Duodenal mucosa (tissue), 2 donors: ENCODE measurements around the gene HSP90AA1.
A peak's percentile ranks its signal among the peaks of the same experiment; 100 is the strongest.
"Not testable (repeated sequence)": the region's sequence is repeated elsewhere in the genome, so short reads cannot be mapped to it uniquely, and the experiment has no call there.

Experiments
- H3K27ac ChIP-seq: one replicate; pipeline ENCODE4 v1.7.0; 2013; ENCODE audit warnings: low read depth, low read length
- H3K27me3 ChIP-seq, 2 donors: one replicate each; pipeline ENCODE4 v1.7.0; 2013; ENCODE audit warnings: low read length in 2 of 2, control low read depth in 1 of 2; ENCODE audit not compliant: insufficient read depth in 2 of 2, control insufficient read depth in 1 of 2
- H3K36me3 ChIP-seq, 2 donors: one replicate each; pipeline ENCODE4 v1.7.0; 2013; ENCODE audit warnings: low read length in 2 of 2, control low read depth in 1 of 2; ENCODE audit not compliant: insufficient read depth in 2 of 2, control insufficient read depth in 1 of 2
- H3K4me1 ChIP-seq, 2 donors: one replicate each; pipeline ENCODE4 v1.7.0; 2013; ENCODE audit warnings: low read length in 2 of 2, control low read depth in 1 of 2; ENCODE audit not compliant: insufficient read depth in 2 of 2, control insufficient read depth in 1 of 2
- H3K4me3 ChIP-seq, 2 donors: one replicate each; pipeline ENCODE4 v1.7.0; 2013; ENCODE audit warnings: low read length in 2 of 2, low read depth in 1 of 2
- H3K9ac ChIP-seq, 2 donors: one replicate each; pipeline ENCODE4 v1.7.0; 2013; ENCODE audit warnings: low read length in 2 of 2, low read depth in 1 of 2
- H3K9me3 ChIP-seq, 2 donors: one replicate each; pipeline ENCODE4 v1.7.0; 2013; ENCODE audit warnings: low read length in 2 of 2, control low read depth in 1 of 2; ENCODE audit not compliant: control insufficient read depth in 1 of 2

Gene HSP90AA1

GRCh38 chr14:102075155-102075554 lies 11.7 kb downstream of the HSP90AA1 start:
- H3K4me3 ChIP-seq: no peak overlapping the region
- H3K27me3 ChIP-seq: no peaks in the 10 kb centered on the region
- peaks cover 0 to 6% of the 10 kb centered on the region in 2 donors for H3K4me1 ChIP-seq
- H3K27ac ChIP-seq: no peak overlapping the region
- H3K36me3 ChIP-seq: peaks cover 12 to 19% of the 10 kb centered on the region in 2 donors
- no peak overlapping the region for H3K9ac ChIP-seq
- no peaks in the 10 kb centered on the region for H3K9me3 ChIP-seq

- Histone ChIP-seq H3K27ac (no peak overlapping the region), H3K4me3 (no peak overlapping the region), H3K4me1 (peaks cover 0 to 6% of the 10 kb centered on the region in 2 donors), H3K9me3 (no peaks in the 10 kb centered on the region), H3K27me3 (no peaks in the 10 kb centered on the region), H3K36me3 (peaks cover 5 to 12% of the 10 kb centered on the region in 2 donors), H3K9ac (no peak overlapping the region)
Observed at GRCh38 chr14:102074415-102074964, 12.4 kb downstream of the HSP90AA1 start.

- no peaks in the 10 kb centered on the region for H3K9me3 ChIP-seq
- H3K27ac ChIP-seq: no peak overlapping the region
Observed at GRCh38 chr14:102071283-102071998, 15.4 kb downstream of the HSP90AA1 start.

GRCh38 chr14:102066041-102066451 lies 20.8 kb downstream of the HSP90AA1 start:
- Histone ChIP-seq H3K9me3 (no peaks in the 10 kb centered on the region), H3K4me1 (peaks cover 4 to 7% of the 10 kb centered on the region in 2 donors), H3K4me3 (no peak overlapping the region), H3K27ac (no peak overlapping the region), H3K36me3 (no peaks in the 10 kb centered on the region), H3K27me3 (no peaks in the 10 kb centered on the region), H3K9ac (no peak overlapping the region)

More at GRCh38 chr14:102071283-102071998, 15.4 kb downstream of the HSP90AA1 start:
- no peaks in the 10 kb centered on the region for H3K36me3 ChIP-seq
- no peak overlapping the region for H3K4me3 ChIP-seq
- H3K9ac ChIP-seq: no peak overlapping the region
- H3K27me3 ChIP-seq: no peaks in the 10 kb centered on the region
- H3K4me1 ChIP-seq: peaks cover 0 to 6% of the 10 kb centered on the region in 2 donors

- not testable (repeated sequence) for H3K4me3 ChIP-seq, H3K36me3 ChIP-seq, H3K4me1 ChIP-seq, H3K9me3 ChIP-seq, H3K27me3 ChIP-seq, H3K27ac ChIP-seq, H3K9ac ChIP-seq
Observed at GRCh38 chr14:102064590-102064989, 22.3 kb downstream of the HSP90AA1 start.

GRCh38 chr14:102063808-102064429 lies 22.9 kb downstream of the HSP90AA1 start:
- no peak overlapping the region for H3K9ac ChIP-seq
- H3K9me3 ChIP-seq: no peaks in the 10 kb centered on the region
- H3K27ac ChIP-seq: no peak overlapping the region
- H3K27me3 ChIP-seq: no peaks in the 10 kb centered on the region
- H3K4me3 ChIP-seq: peak overlapping the region in 1 of 2 donors; percentile 17
- no peaks in the 10 kb centered on the region for H3K36me3 ChIP-seq
- H3K4me1 ChIP-seq: peaks cover 4 to 7% of the 10 kb centered on the region in 2 donors

- Histone ChIP-seq H3K27me3 (no peaks in the 10 kb centered on the region), H3K36me3 (no peaks in the 10 kb centered on the region), H3K4me3 (peak overlapping the region in 1 of 2 donors; percentile 17), H3K27ac (no peak overlapping the region), H3K4me1 (peaks cover 4 to 7% of the 10 kb centered on the region in 2 donors), H3K9ac (no peak overlapping the region), H3K9me3 (no peaks in the 10 kb centered on the region)
Observed at GRCh38 chr14:102063109-102063807, 23.6 kb downstream of the HSP90AA1 start.

GRCh38 chr14:102058961-102059360 lies 27.9 kb downstream of the HSP90AA1 start:
- no peak overlapping the region for H3K9ac ChIP-seq
- H3K36me3 ChIP-seq: no peaks in the 10 kb centered on the region
- no peak overlapping the region for H3K27ac ChIP-seq
- H3K9me3 ChIP-seq: no peaks in the 10 kb centered on the region
- no peaks in the 10 kb centered on the region for H3K27me3 ChIP-seq
- no peak overlapping the region for H3K4me3 ChIP-seq
- peaks cover 4 to 12% of the 10 kb centered on the region in 2 donors for H3K4me1 ChIP-seq

- Histone ChIP-seq H3K9me3 (no peaks in the 10 kb centered on the region), H3K9ac (no peak overlapping the region), H3K4me3 (no peak overlapping the region), H3K4me1 (peaks cover 0 to 6% of the 10 kb centered on the region in 2 donors), H3K36me3 (no peaks in the 10 kb centered on the region), H3K27ac (no peak overlapping the region), H3K27me3 (no peaks in the 10 kb centered on the region)
Observed at GRCh38 chr14:102058146-102058545, 28.7 kb downstream of the HSP90AA1 start.
